HG02798 (cell line): ENCODE measurements around the gene IRF4.
"Not testable (repeated sequence)": the region's sequence is repeated elsewhere in the genome, so short reads cannot be mapped to it uniquely, and the experiment has no call there.

ENCODE experiments used
- ATAC-seq: cut with Tn5 transposase; IDR thresholded peaks from one replicate; pipeline ENCODE4 v1.9.1; 2021; ENCODE audit warnings: mild to moderate bottlenecking; ENCODE audit not compliant: unreplicated experiment, poor library complexity

IRF4 gene

DNA sequence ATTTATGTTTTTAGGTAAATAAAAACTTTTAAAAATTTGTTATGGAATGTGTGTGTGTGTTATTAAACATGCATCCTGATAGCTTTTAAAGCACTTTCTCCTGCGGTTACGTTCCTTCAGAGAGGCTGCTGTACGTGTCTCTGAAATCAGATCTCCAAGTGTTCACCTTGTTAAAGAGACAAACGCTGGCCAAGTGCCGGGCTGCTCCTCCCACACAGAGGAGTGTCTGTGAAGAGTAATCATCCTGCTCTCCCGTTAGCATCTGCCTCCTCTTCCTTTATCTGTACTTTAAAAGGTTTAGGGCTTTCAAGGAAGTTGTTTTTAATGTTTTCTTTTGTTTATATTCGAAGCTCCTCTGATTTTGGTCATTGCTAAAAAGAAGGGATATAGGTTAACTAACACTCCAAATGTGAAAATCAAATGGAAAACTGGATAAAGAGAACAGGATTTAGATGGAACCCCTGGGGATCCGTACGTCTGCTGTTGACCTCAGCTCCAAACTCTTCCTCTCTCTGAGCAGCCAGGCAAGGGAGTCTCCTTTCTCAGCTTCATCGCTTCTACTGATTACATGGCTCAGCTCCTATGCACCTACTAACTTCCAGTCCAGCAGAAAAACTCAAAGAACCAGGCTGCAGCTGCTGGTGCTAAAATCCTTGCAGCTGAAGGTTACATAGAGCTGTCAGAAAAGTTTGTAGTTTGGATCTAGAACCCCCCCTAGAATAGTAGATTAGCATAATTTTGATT lies 20.0 kb downstream of the IRF4 start:
- no peak for ATAC-seq

DNA sequence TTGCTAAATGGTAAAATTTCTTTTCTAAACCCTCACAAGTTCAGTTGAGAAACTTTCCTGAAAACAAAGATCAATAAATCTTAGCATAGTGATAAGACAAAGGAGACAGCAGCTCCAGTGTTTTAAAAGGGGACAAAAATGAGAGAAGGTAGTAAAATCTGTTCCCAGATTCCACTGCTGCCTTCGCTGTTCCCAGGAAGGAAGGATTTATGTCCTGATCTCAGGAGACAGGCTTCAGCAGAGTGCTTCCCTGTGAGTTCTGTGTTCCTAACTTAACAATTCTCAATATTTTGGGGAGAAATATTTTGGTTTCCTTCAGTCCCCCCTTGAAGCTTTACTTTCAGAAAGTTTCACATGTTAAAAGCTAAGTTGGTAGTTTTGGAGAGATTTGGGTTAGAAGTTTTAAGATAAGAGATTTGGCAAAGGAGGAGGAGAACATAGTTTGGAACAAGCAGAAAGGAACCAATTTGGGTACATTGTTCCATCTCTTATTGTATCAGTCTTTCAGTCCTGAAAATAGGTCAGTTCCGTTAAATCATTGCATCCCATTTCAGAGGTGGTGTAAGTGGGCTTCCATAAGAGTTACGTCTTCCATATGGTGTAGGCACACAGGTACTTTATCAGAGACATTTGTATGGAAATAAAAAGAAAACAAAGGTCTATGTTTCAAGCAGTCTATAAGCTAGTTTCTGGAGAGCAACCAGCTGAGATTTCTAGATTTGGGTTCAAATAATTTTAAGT lies 20.8 kb downstream of the IRF4 start:
- no peak for ATAC-seq

DNA sequence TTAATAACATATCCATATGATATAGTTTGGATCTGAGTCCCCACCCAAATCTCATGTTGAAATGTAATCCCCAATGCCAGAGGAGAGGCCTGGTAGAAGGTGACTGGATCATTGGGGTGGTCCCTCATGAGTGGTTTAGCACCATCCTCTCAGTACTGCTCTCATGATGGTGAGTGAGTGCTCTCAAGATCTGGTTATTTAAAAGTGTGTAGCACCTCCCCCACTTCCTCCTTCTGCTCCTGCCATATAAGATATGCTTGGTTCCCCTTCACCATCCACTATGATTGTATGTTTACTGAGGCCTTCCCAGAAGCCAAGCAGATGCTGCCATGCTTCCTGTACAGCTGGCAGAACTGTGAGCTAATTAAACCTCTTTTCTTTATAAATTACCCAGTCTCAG lies 22.9 kb downstream of the IRF4 start:
- ATAC-seq, result no peak

DNA sequence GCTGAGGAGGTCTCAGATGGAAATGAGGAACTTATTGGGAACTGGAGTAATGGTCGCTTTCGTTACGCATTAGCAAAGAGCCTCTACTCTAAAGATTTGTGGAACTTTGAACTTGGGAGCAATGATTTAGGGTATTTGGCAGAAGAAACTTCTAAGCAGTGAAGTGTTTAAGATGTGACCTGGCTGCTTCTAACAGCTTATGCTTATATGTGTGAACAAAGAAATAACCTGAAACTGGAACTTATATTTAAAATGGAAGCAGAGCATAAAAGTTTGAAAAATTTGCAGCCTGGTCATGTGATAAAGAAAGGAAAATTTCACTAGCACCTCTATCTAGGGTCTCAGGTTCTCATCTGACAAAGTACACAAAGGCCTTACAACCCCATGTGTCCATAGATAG lies 23.5 kb downstream of the IRF4 start:
- no peak for ATAC-seq

GRCh38 chr6:421211-421610 lies 29.7 kb downstream of the IRF4 start:
- ATAC-seq, result no peak

- ATAC-seq, result peak; percentile 62
Measured at GRCh38 chr6:422433-423054, 31.0 kb downstream of the IRF4 start.

GRCh38 chr6:423055-423798 lies 31.7 kb downstream of the IRF4 start:
- no peak for ATAC-seq

DNA sequence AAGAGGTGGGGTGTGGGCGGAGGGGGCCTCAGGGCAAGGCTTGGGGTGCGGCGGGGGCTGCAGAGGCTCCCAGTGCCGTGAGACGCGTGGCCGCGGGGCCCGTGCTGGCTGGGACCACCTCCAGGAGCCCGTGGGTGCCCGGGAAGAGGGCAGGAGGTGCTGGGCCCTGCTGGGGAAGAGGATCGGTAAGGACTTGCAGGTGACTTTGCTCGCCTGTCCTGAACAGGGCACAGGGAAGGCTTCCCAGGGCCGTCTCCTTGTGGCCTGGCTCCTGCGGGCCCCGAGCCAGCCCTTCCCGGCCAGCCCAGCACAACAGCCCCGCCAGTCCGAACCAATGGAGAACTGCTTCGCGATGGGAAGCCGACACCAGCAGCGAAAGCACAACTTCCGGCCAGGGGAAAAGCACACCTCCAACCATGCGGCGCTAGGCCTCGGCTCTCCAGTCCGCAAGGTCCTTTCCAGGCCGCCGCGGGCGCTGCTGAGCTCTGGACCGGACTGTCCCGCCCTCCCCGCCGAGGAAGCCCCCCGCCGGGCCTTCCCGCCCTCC lies 32.3 kb downstream of the IRF4 start:
- no peak for ATAC-seq

DNA sequence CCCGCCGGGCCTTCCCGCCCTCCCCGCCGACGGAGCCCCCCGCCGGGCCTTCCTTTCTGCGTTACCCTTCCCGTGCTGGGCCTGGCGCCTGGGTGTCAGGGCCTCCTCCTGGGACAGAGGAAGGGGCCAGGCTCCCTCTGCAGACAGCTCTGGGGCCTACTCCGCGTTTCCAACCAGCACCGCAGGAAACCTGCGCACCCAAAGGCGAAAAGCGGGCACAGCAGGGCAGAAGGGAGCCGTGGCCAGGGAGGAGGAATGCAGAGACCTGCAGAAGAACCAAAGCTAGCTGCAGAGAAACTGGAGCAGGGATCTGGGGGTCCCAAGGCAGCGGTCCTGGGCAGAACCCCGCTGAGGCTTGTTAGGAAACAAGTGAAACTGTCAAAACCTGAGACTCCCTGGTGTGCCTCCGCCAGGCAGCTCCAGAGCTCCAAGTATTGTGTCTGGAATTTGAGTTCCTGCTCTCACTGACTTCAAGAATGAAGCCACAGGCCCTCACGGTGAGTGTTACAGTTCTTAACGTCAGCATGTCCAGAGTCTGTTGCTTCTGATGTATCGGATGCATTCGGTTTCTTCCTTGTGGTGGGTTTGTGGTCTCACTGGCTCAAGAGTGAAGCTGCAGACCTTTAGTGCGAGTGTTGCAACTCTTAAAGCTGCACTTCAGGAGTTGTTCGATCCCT lies 33.3 kb downstream of the IRF4 start:
- no peak for ATAC-seq

DNA sequence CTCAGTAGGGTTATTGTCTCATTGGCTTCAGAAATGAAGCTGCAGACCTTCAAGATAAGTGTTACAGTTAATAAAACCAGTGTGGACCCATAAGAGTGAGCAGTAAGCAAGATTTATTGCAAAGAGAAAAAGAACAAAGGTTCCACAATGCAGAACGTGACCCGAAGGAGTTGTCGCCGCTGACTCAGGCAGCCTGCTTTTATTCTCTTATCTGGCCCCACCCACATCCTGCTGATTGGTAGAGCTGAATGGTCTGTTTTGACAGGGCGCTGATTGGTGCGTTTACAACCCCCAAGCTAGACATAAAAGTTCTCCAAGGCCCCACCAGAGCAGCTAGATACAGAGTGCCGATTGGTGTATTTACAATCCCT lies 33.9 kb downstream of the IRF4 start:
- ATAC-seq, result not testable (repeated sequence)

- ATAC-seq, result not testable (repeated sequence)
Measured at GRCh38 chr6:426198-426738, 34.7 kb downstream of the IRF4 start.

- ATAC-seq, result no peak
Measured at GRCh38 chr6:428047-428603, 36.6 kb downstream of the IRF4 start.

DNA sequence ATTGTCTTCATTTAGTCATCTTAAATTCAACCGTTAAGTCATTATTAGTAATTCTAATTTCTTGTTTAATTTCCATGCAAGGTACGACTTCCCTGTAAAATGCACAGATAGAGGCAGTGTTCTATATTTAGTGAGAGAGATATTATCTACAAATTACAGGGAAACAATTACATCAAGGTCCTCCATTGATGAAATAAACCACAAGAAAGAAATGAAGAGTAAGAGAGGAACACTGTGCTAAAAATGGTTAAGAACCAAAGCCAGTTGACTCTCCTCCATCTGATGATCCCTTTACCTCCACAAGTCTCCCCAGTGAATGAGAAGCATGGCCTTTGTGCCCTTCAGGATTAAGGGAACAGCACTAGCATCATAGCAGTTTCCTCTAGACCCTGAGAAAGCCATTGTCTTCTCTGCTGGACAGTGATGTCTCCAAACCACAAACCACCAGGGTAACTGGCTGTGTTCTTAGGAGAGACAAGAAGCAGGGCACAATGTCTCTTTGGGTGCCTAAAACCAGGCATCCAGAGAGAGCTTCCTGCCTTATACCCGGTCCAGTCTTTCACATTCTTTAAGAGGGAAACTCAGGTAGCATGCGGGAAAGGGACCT lies 38.1 kb downstream of the IRF4 start:
- no peak for ATAC-seq

- peak; percentile 38 for ATAC-seq
Measured at GRCh38 chr6:431504-431903, 40.0 kb downstream of the IRF4 start.

- no peak for ATAC-seq
Measured at GRCh38 chr6:431986-432385, 40.4 kb downstream of the IRF4 start.

GRCh38 chr6:434051-434705 lies 42.6 kb downstream of the IRF4 start:
- no peak for ATAC-seq

DNA sequence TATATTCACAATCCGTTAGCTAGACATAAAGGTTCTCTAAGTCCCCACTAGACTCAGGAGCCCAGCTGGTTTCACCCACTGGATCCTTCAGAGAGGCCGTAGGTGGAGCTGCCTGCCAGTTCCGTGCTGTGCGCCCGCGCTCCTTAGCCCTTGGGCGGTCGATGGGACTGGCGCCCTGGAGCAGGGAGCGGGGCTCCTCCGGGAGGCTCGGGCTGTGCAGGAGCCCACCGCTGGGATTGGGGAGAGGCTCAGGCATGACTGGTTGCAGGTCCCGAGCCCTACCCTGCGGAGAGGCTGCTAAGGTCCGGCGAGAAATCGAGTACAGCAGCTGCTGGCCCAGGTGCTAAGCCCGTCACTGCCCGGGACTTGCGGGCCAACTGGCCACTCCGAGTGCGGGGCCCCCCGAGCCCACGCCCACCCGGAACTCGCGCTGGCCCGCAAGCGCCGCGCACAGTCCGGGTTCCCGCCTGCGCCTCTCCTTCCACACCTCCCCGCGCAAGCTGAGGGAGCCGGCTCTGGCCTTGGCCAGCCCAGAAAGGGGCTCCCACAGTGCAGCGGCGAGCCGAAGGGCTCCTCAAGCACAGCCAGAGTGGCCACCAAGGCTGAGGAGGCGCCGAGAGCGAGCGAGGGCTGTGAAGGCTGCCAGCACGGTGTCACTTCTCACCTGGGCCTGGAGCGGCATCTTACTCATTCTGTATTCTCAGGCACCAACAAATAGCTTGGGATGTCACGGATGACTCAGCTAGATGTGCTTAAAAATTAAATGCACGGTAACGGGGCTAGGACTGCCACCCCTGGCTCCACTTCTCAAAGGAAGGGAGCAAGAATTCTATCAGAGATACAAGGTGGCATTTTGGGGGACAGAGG lies 44.1 kb downstream of the IRF4 start:
- no peak for ATAC-seq
